Endodermal cell (in vitro differentiated cells): ENCODE results near the gene CHD3. TPM values are rescaled to one million over a fixed set of nuclear protein-coding genes. Genes with fewer than 3 reads are reported as not detected.

Experiments used
- DNase-seq: peaks from one replicate; pipeline ENCODE4 v3.0.0-alpha.2; 2017
- H3K27ac ChIP-seq: 2 replicates; pipeline ENCODE4 v1.5.1; 2013; ENCODE audit warnings: mild to moderate bottlenecking, low read depth, low read length, moderate library complexity
- H3K27me3 ChIP-seq: 2 replicates; pipeline ENCODE4 v1.6.1; 2013; ENCODE audit warnings: mild to moderate bottlenecking, low read length, moderate library complexity; ENCODE audit not compliant: insufficient read depth, control insufficient read depth, poor library complexity, severe bottlenecking
- H3K36me3 ChIP-seq: 2 replicates; pipeline ENCODE4 v1.7.0; 2013; ENCODE audit warnings: mild to moderate bottlenecking, low read length, moderate library complexity; ENCODE audit not compliant: control insufficient read depth, insufficient read depth
- H3K4me1 ChIP-seq: one replicate; pipeline ENCODE4 v1.7.0; 2013; ENCODE audit warnings: low read length; ENCODE audit not compliant: control insufficient read depth, insufficient read depth
- H3K4me3 ChIP-seq: 2 replicates; pipeline ENCODE4 v1.5.1; 2013; ENCODE audit warnings: mild to moderate bottlenecking, low read length, moderate library complexity
- H3K9ac ChIP-seq: 2 replicates; pipeline ENCODE4 v1.6.1; 2013; ENCODE audit warnings: mild to moderate bottlenecking, low read length, moderate library complexity; ENCODE audit not compliant: poor library complexity, severe bottlenecking; ENCODE audit errors: extremely low read depth
- H3K9me3 ChIP-seq: 2 replicates; pipeline ENCODE4 v1.6.1; 2013; ENCODE audit warnings: mild to moderate bottlenecking, low read length, moderate library complexity; ENCODE audit not compliant: control insufficient read depth
- H3K27ac Mint-ChIP-seq: 2 replicates; pipeline ENCODE4 v1.8.0; 2020; ENCODE audit warnings: mixed read lengths
- H3K27me3 Mint-ChIP-seq: 2 replicates; pipeline ENCODE4 v1.8.0; 2021; ENCODE audit warnings: mild to moderate bottlenecking, mixed read lengths; ENCODE audit not compliant: insufficient read depth
- H3K36me3 Mint-ChIP-seq: 2 replicates; pipeline ENCODE4 v1.8.0; 2020; ENCODE audit warnings: low read depth, mixed read lengths
- H3K4me1 Mint-ChIP-seq: 2 replicates; pipeline ENCODE4 v1.8.0; 2020; ENCODE audit warnings: mixed read lengths
- H3K4me3 Mint-ChIP-seq: 2 replicates; pipeline ENCODE4 v1.8.0; 2020; ENCODE audit warnings: mild to moderate bottlenecking, moderate library complexity, mixed read lengths
- H3K9me3 Mint-ChIP-seq: 2 replicates; pipeline ENCODE4 v1.8.0; 2020; ENCODE audit warnings: mild to moderate bottlenecking, mixed read lengths
- CTCF ChIP-seq: fragments of 200-600 bp; sonication (generic); conservative IDR thresholded peaks from 2 replicates; pipeline ENCODE4 v1.5.0; 2021; ENCODE audit warnings: antibody characterized with exemption, mild to moderate bottlenecking
- WGBS, 2 experiments: methylation state at CpG; one replicate each; pipeline versions ENCODE4 v1.1.5 to v1.1.7; 2013; ENCODE audit warnings: missing lambda C conversion rate in 2 of 2, mixed read lengths in 1 of 2; ENCODE audit not compliant: insufficient coverage in 1 of 2, insufficient read length in 1 of 2; 5-methylcytosine and 5-hydroxymethylcytosine counted together
- total RNA-seq, 2 donors: library from RNA; stranded (reverse); fragmentation: NEBNext Ultra II Directional in 1 of 2; extraction: Animal tissue kit (Norgen Biotek cat#: 25700) in 1 of 2; gene quantifications; 2 replicates in 1 of 2; 3 replicates in 1 of 2; pipeline ENCODE4 v1.2.1, GENCODE V29; 2021

CHD3 gene
- total RNA-seq, 2 donors from 2014 or later = 55.0 to 64.1 TPM

- Mint-ChIP-seq H3K27me3 (peaks cover 15% of the 10 kb centered on the region), H3K27ac (no peak overlapping the region), H3K36me3 (peaks cover 49% of the 10 kb centered on the region), H3K4me1 (peaks cover 6% of the 10 kb centered on the region), H3K4me3 (no peak overlapping the region), H3K9me3 (no peaks in the 10 kb centered on the region)
- 94% methylated on average over 9 to 21 of the region's 21 CpGs for WGBS, 2 experiments
- H3K27ac ChIP-seq = no peak overlapping the region
- no peak for TF ChIP-seq CTCF
- H3K36me3 ChIP-seq = peaks cover 56% of the 10 kb centered on the region
- DNase-seq = no peak
- no peak overlapping the region for H3K9ac ChIP-seq
- H3K9me3 ChIP-seq = no peaks in the 10 kb centered on the region
- no peaks in the 10 kb centered on the region for H3K4me1 ChIP-seq
- no peak overlapping the region for H3K4me3 ChIP-seq
- no peaks in the 10 kb centered on the region for H3K27me3 ChIP-seq
Measured at GRCh38 chr17:7848739-7849129, 39.9 kb upstream of the CHD3 start.

GRCh38 chr17:7849130-7849750 lies 39.3 kb upstream of the CHD3 start:
- H3K4me1 ChIP-seq = no peaks in the 10 kb centered on the region
- 93 to 98% methylated on average over 14 to 35 of the region's 35 CpGs for WGBS, 2 experiments
- peaks cover 56% of the 10 kb centered on the region for H3K36me3 ChIP-seq
- Mint-ChIP-seq H3K27me3 (peaks cover 19% of the 10 kb centered on the region), H3K36me3 (peaks cover 53% of the 10 kb centered on the region), H3K27ac (no peak overlapping the region), H3K4me1 (peaks cover 10% of the 10 kb centered on the region), H3K9me3 (no peaks in the 10 kb centered on the region), H3K4me3 (no peak overlapping the region)
- H3K27ac ChIP-seq = no peak overlapping the region
- H3K4me3 ChIP-seq = no peak overlapping the region
- TF ChIP-seq CTCF = no peak
- no peak overlapping the region for H3K9ac ChIP-seq
- no peaks in the 10 kb centered on the region for H3K9me3 ChIP-seq
- H3K27me3 ChIP-seq = no peaks in the 10 kb centered on the region
- no peak for DNase-seq

DNA sequence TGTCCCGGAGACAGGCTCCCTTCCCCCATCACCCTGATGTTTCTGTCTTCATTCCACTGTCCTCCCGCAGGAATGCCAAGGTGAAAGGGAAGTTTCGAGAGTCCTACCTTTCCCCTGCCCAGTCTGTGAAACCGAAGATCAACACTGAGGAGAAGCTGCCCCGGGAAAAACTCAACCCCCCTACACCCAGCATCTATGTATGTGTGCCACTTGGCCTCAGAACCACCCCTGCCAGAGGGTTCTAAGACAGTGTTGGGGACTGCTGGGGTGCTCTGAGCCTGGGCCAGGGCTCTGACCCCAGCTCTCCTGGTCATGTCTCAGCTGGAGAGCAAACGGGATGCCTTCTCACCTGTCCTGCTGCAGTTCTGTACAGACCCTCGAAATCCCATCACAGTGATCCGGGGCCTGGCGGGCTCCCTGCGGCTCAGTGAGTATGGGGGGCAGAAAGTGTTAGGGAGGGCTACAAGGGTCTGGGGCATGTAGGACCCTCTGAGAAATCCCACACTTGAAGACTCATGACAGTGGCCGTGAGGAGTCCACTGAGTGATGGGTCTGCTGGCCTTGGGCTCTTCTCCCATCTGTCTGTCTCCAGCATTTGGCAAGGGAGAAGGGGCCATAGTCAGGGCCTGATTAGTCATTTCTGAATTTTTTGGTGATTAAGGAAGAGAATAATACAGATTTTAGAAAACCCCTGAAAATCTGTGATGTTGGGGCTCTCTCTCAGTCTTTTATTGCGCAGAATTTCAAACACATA lies 38.7 kb upstream of the CHD3 start:
- DNase-seq = no peak
- H3K36me3 Mint-ChIP-seq = peaks cover 53% of the 10 kb centered on the region
- Histone ChIP-seq H3K27me3 (no peaks in the 10 kb centered on the region), H3K4me1 (no peaks in the 10 kb centered on the region), H3K4me3 (no peak overlapping the region), H3K9ac (no peak overlapping the region), H3K27ac (no peak overlapping the region), H3K36me3 (peaks cover 56% of the 10 kb centered on the region), H3K9me3 (no peaks in the 10 kb centered on the region)
- 91 to 94% methylated on average over 7 to 12 of the region's 12 CpGs for WGBS, 2 experiments
- peaks cover 14% of the 10 kb centered on the region for H3K4me1 Mint-ChIP-seq
- no peak overlapping the region for H3K27ac Mint-ChIP-seq
- H3K4me3 Mint-ChIP-seq = no peak overlapping the region
- no peaks in the 10 kb centered on the region for H3K9me3 Mint-ChIP-seq
- no peak for TF ChIP-seq CTCF
- peaks cover 24% of the 10 kb centered on the region for H3K27me3 Mint-ChIP-seq
